NCI-H1417 treated with DMSO at 0.1 percent for 48 hours (cell line): ENCODE results near the gene SEC63.
"Not testable (repeated sequence)": the region's sequence is repeated elsewhere in the genome, so short reads cannot be mapped to it uniquely, and the experiment has no call there.

Experiments
- DNase-seq: peaks from one replicate; lab custom pipeline; 2025; lab: John Stamatoyannopoulos, UW

Gene SEC63

GRCh38 chr6:107973594-107973993 lies 15.6 kb upstream of the SEC63 start:
- no peak for DNase-seq

- DNase-seq, result no peak
Observed at GRCh38 chr6:107972413-107973096, 14.5 kb upstream of the SEC63 start.

GRCh38 chr6:107971181-107971580 lies 13.2 kb upstream of the SEC63 start:
- no peak for DNase-seq

- no peak for DNase-seq
Observed at GRCh38 chr6:107970255-107970654, 12.2 kb upstream of the SEC63 start.

- DNase-seq, result no peak
Observed at GRCh38 chr6:107968081-107968480, 10.1 kb upstream of the SEC63 start.

GRCh38 chr6:107965746-107966145 lies 7.7 kb upstream of the SEC63 start:
- no peak for DNase-seq

GRCh38 chr6:107962723-107963122 lies 4.7 kb upstream of the SEC63 start:
- DNase-seq, result no peak

GRCh38 chr6:107959392-107959791 lies 1.4 kb upstream of the SEC63 start:
- no peak for DNase-seq

GRCh38 chr6:107958689-107959362 lies 818 bp upstream of the SEC63 start:
- not testable (repeated sequence) for DNase-seq

GRCh38 chr6:107957308-107957908 lies 600 bp downstream of the SEC63 start:
- DNase-seq, result no peak

- DNase-seq, result no peak
Observed at GRCh38 chr6:107956586-107957307, 1.3 kb downstream of the SEC63 start.

GRCh38 chr6:107956181-107956580 lies 1.8 kb downstream of the SEC63 start:
- no peak for DNase-seq

GRCh38 chr6:107953858-107954414 lies 4.1 kb downstream of the SEC63 start:
- not testable (repeated sequence) for DNase-seq

- no peak for DNase-seq
Observed at GRCh38 chr6:107943626-107944439, 14.2 kb downstream of the SEC63 start.

GRCh38 chr6:107942142-107942541 lies 15.9 kb downstream of the SEC63 start:
- DNase-seq, result no peak

- no peak for DNase-seq
Observed at GRCh38 chr6:107941627-107942026, 16.4 kb downstream of the SEC63 start.

- DNase-seq, result no peak
Observed at GRCh38 chr6:107941199-107941598, 16.8 kb downstream of the SEC63 start.

GRCh38 chr6:107936910-107937292 lies 21.1 kb downstream of the SEC63 start:
- DNase-seq, result not testable (repeated sequence)

GRCh38 chr6:107936162-107936909 lies 21.7 kb downstream of the SEC63 start:
- no peak for DNase-seq

GRCh38 chr6:107934229-107934628 lies 23.8 kb downstream of the SEC63 start:
- DNase-seq, result not testable (repeated sequence)

- DNase-seq, result no peak
Observed at GRCh38 chr6:107932580-107932979, 25.4 kb downstream of the SEC63 start.
